MM.1S (cell line): Measurements from ENCODE around the gene ECSCR.

Experiments
- EZH2 ChIP-seq: fragments of 300-600 bp; sonication (generic); optimal IDR thresholded peaks from 2 replicates; pipeline ENCODE3; 2017; ENCODE audit warnings: low read depth, mild to moderate bottlenecking, antibody characterized with exemption, low read length, mixed read lengths
- EZH2phosphoT487 ChIP-seq: fragments of 300-600 bp; sonication (generic); IDR thresholded peaks from 2 replicates; pipeline ENCODE4 v1.6.1; 2018; ENCODE audit warnings: antibody characterized with exemption, low read length
- TF ChIP-seq, protein P1 (sequence below): fragments of 300-600 bp; sonication (generic); IDR thresholded peaks from 2 replicates; pipeline ENCODE4 v1.5.1; 2016; ENCODE audit warnings: antibody characterized with exemption, low read length, mixed read lengths

GRCh38 chr5:139451176-139451575, 11.4 kb downstream of the ECSCR start:
- TF ChIP-seq, protein P1, sequence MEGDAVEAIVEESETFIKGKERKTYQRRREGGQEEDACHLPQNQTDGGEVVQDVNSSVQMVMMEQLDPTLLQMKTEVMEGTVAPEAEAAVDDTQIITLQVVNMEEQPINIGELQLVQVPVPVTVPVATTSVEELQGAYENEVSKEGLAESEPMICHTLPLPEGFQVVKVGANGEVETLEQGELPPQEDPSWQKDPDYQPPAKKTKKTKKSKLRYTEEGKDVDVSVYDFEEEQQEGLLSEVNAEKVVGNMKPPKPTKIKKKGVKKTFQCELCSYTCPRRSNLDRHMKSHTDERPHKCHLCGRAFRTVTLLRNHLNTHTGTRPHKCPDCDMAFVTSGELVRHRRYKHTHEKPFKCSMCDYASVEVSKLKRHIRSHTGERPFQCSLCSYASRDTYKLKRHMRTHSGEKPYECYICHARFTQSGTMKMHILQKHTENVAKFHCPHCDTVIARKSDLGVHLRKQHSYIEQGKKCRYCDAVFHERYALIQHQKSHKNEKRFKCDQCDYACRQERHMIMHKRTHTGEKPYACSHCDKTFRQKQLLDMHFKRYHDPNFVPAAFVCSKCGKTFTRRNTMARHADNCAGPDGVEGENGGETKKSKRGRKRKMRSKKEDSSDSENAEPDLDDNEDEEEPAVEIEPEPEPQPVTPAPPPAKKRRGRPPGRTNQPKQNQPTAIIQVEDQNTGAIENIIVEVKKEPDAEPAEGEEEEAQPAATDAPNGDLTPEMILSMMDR = no peak
- TF ChIP-seq EZH2phosphoT487 (no peak), EZH2 (no peak)
